ENCODE results near the gene KDM3A. TPM values are rescaled to one million over a fixed set of nuclear protein-coding genes. Genes with fewer than 3 reads are reported as not detected.
"Not testable (repeated sequence)": the region's sequence is repeated elsewhere in the genome, so short reads cannot be mapped to it uniquely, and the experiment has no call there.

The KDM3A gene
- total RNA-seq, 2 donors from 2014 or later, result 35.5 to 45.9 TPM

- DNase-seq (no peak), ATAC-seq (peak in 1 of 2 donors; percentile 16)
- intact Hi-C loops (cut with DNase I), result no loop called here
These were observed 27.2 kb downstream of the KDM3A start for GRCh38 chr2:86468162-86469033.

GRCh38 chr2:86470890-86471289 lies 29.7 kb downstream of the KDM3A start:
- no peak for DNase-seq
- ATAC-seq, result no peak
- intact Hi-C loops (cut with DNase I), result no loop called here

GRCh38 chr2:86471637-86472036 lies 30.5 kb downstream of the KDM3A start:
- DNase-seq, result no peak
- intact Hi-C loops (cut with DNase I), result no loop called here
- no peak for ATAC-seq

GRCh38 chr2:86476092-86476491 lies 34.9 kb downstream of the KDM3A start:
- intact Hi-C loops (cut with DNase I), result no loop called here
- DNase-seq (no peak), ATAC-seq (peak in 1 of 2 donors; percentile 47)

GRCh38 chr2:86476918-86477317 lies 35.7 kb downstream of the KDM3A start:
- peak; percentile 22 to 27 for ATAC-seq

DNA sequence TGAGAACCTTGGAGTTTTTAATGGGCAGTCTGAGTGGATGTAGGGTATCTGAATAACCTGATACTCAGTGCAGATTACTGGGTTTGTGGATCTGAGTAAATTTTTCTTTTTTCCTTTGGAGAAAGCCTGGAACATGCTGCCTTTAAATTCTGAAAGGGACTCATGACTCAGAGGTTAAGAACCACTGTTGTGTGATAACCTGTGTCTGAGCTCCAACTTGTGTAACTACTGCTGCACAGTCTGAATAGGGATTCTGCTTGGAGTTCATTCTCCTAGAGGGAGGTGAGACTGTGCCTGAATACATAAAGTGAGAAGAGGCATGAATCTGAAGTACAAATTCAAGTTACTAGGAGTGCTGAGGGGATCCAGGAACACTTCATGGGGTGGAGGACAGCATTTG lies 36.2 kb downstream of the KDM3A start:
- peak; percentile 70 to 85 for ATAC-seq
- intact Hi-C loops (cut with DNase I), result no loop called here

More at GRCh38 chr2:86476918-86477317, 35.7 kb downstream of the KDM3A start:
- DNase-seq, result no peak
- intact Hi-C loops (cut with DNase I), result no loop called here

GRCh38 chr2:86480105-86480504 lies 38.9 kb downstream of the KDM3A start:
- intact Hi-C loops (cut with DNase I), result no loop called here
- ATAC-seq, result peak in 1 of 2 donors; percentile 63

More for the DNA sequence above, 36.2 kb downstream of the KDM3A start:
- DNase-seq, result no peak

GRCh38 chr2:86482034-86482433 lies 40.9 kb downstream of the KDM3A start:
- ATAC-seq (no peak), DNase-seq (no peak)
- intact Hi-C loops (cut with DNase I), result no loop called here

More at GRCh38 chr2:86480105-86480504, 38.9 kb downstream of the KDM3A start:
- peak; percentile 34 for DNase-seq

- ATAC-seq (no peak), DNase-seq (no peak)
- intact Hi-C loops (cut with DNase I), result no loop called here
These were observed 43.2 kb downstream of the KDM3A start for GRCh38 chr2:86484385-86484784.

- DNase-seq (no peak), ATAC-seq (no peak)
- intact Hi-C loops (cut with DNase I), result no loop called here
These were observed 43.9 kb downstream of the KDM3A start for GRCh38 chr2:86485103-86485502.

DNA sequence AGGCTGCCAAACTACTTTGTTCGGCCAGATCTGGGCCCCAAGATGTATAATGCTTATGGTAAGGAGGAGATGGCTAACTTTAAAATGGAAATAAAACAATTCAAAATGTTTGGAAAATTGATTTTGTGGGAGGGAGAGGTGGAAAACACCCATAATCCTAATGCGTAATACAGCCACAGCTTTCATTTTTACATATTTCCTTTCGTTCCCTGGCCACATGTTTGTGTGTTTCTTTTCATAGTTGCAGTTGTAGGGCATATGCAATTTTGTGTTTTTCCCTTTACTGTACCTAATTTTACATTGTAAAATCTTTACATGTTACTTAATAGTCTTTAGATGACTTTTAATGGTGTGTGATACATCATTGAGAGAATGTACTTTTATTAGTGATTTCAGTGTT lies 44.6 kb downstream of the KDM3A start:
- ATAC-seq, result no peak
- intact Hi-C loops (cut with DNase I), result no loop called here
- DNase-seq, result no peak

- intact Hi-C loops (cut with DNase I), result no loop called here
- DNase-seq (no peak), ATAC-seq (no peak)
These were observed 45.9 kb downstream of the KDM3A start for GRCh38 chr2:86487062-86487461.

DNA sequence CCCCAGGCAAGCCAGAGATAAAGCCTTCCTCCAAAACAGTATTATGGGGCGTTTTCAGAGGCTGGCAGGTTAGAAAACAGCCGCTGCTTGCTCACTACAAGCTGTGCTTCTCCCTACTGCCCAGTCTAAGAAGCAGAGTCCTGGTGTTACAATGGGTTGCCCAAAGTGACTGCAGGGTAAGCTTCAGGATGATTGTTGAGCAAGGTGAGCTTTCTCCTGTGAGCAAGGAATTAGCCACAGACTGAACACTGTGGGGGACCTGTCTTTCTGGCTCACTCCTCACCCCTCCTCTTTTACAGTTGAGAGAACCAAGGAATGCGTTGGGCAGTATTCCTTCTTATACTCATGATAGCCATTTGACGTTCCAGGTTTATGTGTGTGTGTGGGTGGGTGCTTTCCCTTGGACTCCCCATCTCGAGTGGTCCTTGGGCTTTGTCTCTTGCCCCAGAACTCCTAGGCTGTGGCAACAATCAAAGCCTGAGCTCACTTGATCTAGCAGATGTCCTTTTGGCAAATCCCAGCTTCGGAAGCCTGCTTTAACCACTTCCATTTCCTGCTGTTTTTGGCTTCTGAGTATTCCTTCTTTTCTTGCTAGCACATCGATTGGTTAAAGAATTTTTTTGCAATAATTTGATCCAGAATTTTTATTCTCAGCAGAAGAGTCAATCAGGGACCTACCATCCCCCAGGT lies 47.5 kb downstream of the KDM3A start:
- intact Hi-C loops (cut with DNase I), result no loop called here
- ATAC-seq, result no peak
- no peak for DNase-seq

DNA sequence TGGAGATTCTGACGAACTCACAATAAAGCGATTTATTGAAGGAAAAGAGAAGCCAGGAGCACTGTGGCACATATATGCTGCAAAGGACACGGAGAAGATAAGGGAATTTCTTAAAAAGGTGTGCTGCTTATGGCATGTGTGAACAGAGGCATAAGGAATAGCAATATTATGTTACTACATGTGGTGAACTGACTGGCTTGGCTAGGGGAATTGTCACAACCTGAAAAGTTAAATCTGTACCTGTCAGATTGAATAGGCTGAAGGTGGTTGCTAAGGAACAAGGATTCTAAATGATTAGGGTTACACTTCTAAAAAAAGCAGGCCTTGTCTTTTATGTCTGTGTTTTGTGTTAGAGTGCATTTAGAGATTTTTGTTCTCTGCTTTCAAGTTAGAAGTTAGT lies 48.4 kb downstream of the KDM3A start:
- DNase-seq (no peak), ATAC-seq (no peak)
- intact Hi-C loops (cut with DNase I), result no loop called here

- DNase-seq (no peak), ATAC-seq (no peak)
- intact Hi-C loops (cut with DNase I), result no loop called here
These were observed 49.1 kb downstream of the KDM3A start for GRCh38 chr2:86490245-86490644.

DNA sequence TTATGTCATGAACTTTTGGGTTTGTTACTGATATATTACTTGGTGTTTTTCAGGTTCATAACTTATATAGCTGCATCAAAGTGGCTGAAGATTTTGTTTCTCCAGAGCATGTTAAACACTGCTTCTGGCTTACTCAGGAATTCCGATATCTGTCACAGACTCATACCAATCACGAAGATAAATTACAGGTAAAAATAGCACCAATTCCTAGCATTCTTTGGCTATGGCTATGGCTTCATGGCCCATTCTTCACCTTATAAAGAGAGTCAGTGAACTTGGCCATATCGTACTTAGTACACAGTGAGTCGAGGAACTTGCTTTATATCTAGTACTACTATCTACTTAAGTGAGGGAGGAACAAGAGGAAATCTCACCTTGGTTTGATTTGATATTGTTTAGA lies 49.9 kb downstream of the KDM3A start:
- DNase-seq (no peak), ATAC-seq (no peak)
- intact Hi-C loops (cut with DNase I), result no loop called here

- intact Hi-C loops (cut with DNase I), result no loop called here
- DNase-seq, result no peak
- peak; percentile 27 to 47 for ATAC-seq
These were observed 50.9 kb downstream of the KDM3A start for GRCh38 chr2:86492048-86492453.

- intact Hi-C loops (cut with DNase I), result not testable (repeated sequence)
These were observed 55.2 kb downstream of the KDM3A start for GRCh38 chr2:86496391-86496790.

DNA sequence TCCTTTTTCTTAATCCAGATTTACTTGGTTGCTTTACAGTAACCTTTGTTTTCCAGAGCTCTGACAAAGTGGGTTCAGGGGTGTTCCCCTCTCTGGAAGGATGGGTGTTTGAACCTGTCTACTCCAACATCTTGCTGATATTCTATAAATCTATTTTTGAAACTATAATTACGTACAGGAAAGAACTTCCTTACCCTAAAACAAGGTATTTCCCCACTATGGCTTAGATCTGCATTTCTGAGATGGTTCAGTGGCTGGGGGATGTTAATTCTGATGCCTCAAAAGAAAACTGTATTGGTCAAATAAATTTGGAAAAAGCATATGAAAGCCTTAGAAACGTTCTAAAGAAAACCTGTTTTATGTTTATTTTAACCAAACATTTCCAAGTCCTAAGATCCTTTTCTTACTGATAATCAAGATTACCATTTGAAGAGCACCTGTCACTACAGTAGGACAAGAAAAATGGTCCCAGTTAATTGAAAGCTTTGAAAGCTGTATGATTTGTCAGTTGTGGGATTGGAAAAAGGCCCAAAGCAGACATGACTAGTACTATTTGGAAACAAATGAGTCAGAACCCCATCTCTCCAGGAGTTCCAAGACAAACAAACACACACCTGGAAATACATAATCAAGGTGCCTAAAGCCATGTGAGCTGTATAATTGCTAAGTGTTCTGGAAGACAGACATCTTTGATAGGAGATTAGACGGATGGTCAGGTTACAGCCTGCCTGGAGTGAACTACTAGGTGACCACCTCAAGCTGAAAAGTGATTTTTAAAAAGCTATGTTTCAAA lies 57.5 kb downstream of the KDM3A start:
- ATAC-seq (peak in 1 of 2 donors; percentile 27), DNase-seq (no peak)
- intact Hi-C loops (cut with DNase I), result no loop called here

More at GRCh38 chr2:86496391-86496790, 55.2 kb downstream of the KDM3A start:
- DNase-seq, ATAC-seq: not testable (repeated sequence)

DNA sequence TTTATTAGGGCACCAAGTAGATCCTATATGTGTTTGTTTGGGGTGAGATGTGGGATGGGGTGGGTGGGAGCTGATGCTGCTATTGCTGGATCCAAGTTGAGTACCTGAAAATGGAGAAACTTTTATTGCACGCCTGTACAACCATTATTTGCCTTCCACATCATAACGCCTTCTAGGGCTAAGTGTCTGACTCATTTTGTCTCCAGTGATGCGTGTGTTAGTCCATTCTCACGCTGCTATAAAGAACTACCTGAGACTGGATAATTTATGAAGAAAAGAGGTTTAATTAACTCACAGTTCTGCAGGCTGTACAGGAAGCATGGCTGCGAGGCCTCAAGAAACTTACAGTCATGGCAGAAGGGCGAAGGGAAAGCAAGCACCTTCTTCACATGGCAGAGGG lies 58.2 kb downstream of the KDM3A start:
- intact Hi-C loops (cut with DNase I), result no loop called here
- ATAC-seq (no peak), DNase-seq (no peak)

All from left cardiac atrium (tissue), 4 donors.